HEK293 (cell line): ENCODE data around the gene RNF39.
A peak's percentile ranks its signal among the peaks of the same experiment; 100 is the strongest.

Experiments used
- PRDM6 ChIP-seq: fragments of 450-650 bp; formaldehyde crosslinking; IDR thresholded peaks from 2 replicates; pipeline ENCODE4 v1.5.1; 2017; ENCODE audit warnings: missing biosample characterization, missing genetic modification characterization
- TSHZ1 ChIP-seq: fragments of 450-650 bp; formaldehyde crosslinking; IDR thresholded peaks from 2 replicates; pipeline ENCODE4 v1.5.1; 2016; ENCODE audit warnings: missing biosample characterization, missing genetic modification characterization, borderline replicate concordance
- WT1 ChIP-seq: fragments of 450-650 bp; formaldehyde crosslinking; IDR thresholded peaks from 2 replicates; pipeline ENCODE4 v1.5.1; 2016; ENCODE audit warnings: missing biosample characterization, missing genetic modification characterization
- YY1 ChIP-seq: fragments of 450-650 bp; formaldehyde crosslinking; IDR thresholded peaks from 2 replicates; pipeline ENCODE4 v1.5.1; 2018; ENCODE audit warnings: missing biosample characterization, missing genetic modification characterization
- YY2 ChIP-seq: fragments of 450-650 bp; formaldehyde crosslinking; IDR thresholded peaks from 2 replicates; pipeline ENCODE4 v1.5.1; 2016; ENCODE audit warnings: missing biosample characterization, missing genetic modification characterization
- ZBTB7A ChIP-seq: fragments of 450-650 bp; formaldehyde crosslinking; IDR thresholded peaks from 2 replicates; pipeline ENCODE4 v1.5.1; 2016; ENCODE audit warnings: low read depth, missing biosample characterization, missing genetic modification characterization
- ZFP41 ChIP-seq: fragments of 450-650 bp; formaldehyde crosslinking; IDR thresholded peaks from 2 replicates; pipeline ENCODE4 v1.5.1; 2016; ENCODE audit warnings: missing biosample characterization, missing genetic modification characterization, borderline replicate concordance
- ZIC2 ChIP-seq: fragments of 450-650 bp; formaldehyde crosslinking; IDR thresholded peaks from 2 replicates; pipeline ENCODE4 v1.5.1; 2016; ENCODE audit warnings: missing biosample characterization, missing genetic modification characterization
- ZNF19 ChIP-seq: fragments of 450-650 bp; formaldehyde crosslinking; IDR thresholded peaks from 2 replicates; pipeline ENCODE4; 2016; ENCODE audit warnings: missing biosample characterization, missing genetic modification characterization, low read depth
- ZNF426 ChIP-seq: fragments of 450-650 bp; formaldehyde crosslinking; IDR thresholded peaks from 2 replicates; pipeline ENCODE4 v1.5.1; 2017; ENCODE audit warnings: missing biosample characterization, missing genetic modification characterization, mild to moderate bottlenecking, inconsistent platforms, moderate library complexity
- ZNF48 ChIP-seq: fragments of 450-650 bp; formaldehyde crosslinking; IDR thresholded peaks from 2 replicates; pipeline ENCODE4 v1.5.1; 2016; ENCODE audit warnings: missing biosample characterization, missing genetic modification characterization
- ZNF530 ChIP-seq: fragments of 450-650 bp; formaldehyde crosslinking; IDR thresholded peaks from 2 replicates; pipeline ENCODE4 v1.5.1; 2016; ENCODE audit warnings: low read depth, missing biosample characterization, missing genetic modification characterization
- ZNF558 ChIP-seq: fragments of 450-650 bp; formaldehyde crosslinking; IDR thresholded peaks from 2 replicates; pipeline ENCODE4 v1.5.1; 2016; ENCODE audit warnings: missing biosample characterization, missing genetic modification characterization
- ZNF571 ChIP-seq: fragments of 450-650 bp; formaldehyde crosslinking; IDR thresholded peaks from 2 replicates; pipeline ENCODE4 v1.5.0; 2017; ENCODE audit warnings: missing biosample characterization, missing genetic modification characterization
- ZNF629 ChIP-seq: fragments of 450-650 bp; formaldehyde crosslinking; IDR thresholded peaks from 2 replicates; pipeline ENCODE4 v1.5.1; 2017; ENCODE audit warnings: missing biosample characterization, missing genetic modification characterization
- ZNF639 ChIP-seq: fragments of 450-650 bp; formaldehyde crosslinking; IDR thresholded peaks from 2 replicates; pipeline ENCODE4 v1.5.1; 2016; ENCODE audit warnings: missing biosample characterization, missing genetic modification characterization
- ZNF776 ChIP-seq: fragments of 450-650 bp; formaldehyde crosslinking; IDR thresholded peaks from 2 replicates; pipeline ENCODE4 v1.5.0; 2017; ENCODE audit warnings: missing biosample characterization, missing genetic modification characterization, borderline replicate concordance
- TF ChIP-seq, protein P1 (sequence below): fragments of 450-650 bp; formaldehyde crosslinking; IDR thresholded peaks from 2 replicates; pipeline ENCODE4 v1.5.1; 2016; ENCODE audit warnings: missing biosample characterization, missing genetic modification characterization, borderline replicate concordance
- TF ChIP-seq, protein P2 (sequence below): fragments of 450-650 bp; formaldehyde crosslinking; IDR thresholded peaks from 2 replicates; pipeline ENCODE4 v1.5.1; 2016; ENCODE audit warnings: missing biosample characterization, missing genetic modification characterization
- TF ChIP-seq, protein P3 (sequence below): fragments of 450-650 bp; formaldehyde crosslinking; IDR thresholded peaks from 2 replicates; pipeline ENCODE4 v1.5.1; 2016; ENCODE audit warnings: missing biosample characterization, missing genetic modification characterization
- TF ChIP-seq, protein P4 (sequence below): fragments of 450-650 bp; formaldehyde crosslinking; IDR thresholded peaks from 2 replicates; pipeline ENCODE4 v1.5.1; 2016; ENCODE audit warnings: missing biosample characterization, missing genetic modification characterization

Gene RNF39

DNA sequence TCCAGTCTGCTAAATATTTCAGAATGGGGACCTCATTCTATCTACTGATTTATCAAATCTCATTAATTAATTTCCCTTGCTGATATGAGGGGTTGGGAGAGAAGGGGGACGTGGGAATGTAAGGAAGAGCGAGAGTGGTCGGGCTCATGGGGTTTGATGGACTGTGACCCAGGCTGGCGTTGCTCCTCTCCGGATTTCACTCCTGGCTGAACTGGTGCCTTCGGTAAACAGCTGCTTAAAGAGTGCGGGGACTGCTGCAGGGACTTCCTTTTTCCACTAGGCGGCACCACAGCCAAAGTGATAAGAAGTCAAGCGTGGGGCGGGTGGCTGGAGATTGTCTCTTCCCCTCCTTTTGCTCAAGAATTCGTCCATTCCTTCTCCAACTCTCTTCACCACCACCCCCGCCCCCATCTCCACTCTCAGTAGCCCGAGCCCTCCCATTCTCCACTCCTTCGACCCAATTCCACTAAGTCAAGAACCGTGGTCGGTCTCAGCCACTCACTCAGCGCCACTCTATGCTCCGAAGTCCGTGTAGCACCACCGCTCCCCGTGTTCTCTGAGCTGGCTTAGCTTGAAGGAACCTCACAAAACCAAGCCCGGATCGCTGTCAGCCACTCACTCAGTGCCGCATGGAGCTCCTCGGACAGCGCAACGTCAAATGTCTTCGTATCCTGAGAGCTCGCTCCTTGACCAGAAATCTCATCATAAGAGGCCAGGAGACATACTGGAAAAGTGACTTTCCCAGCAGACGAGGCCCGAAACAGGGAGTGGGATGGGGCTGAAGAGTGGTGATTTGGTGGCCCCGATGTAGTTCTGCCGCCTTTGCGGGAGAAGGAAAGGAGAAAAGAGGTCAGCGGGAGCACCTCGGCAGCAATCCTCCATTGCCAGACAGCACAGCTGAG, 27.7 kb upstream of the RNF39 start (continued):
- no peak for TF ChIP-seq TSHZ1 (tag by site-specific recombination)
- no peak for TF ChIP-seq ZNF571
- no peak; the same call in 1 of the 2 replicates for TF ChIP-seq ZBTB7A (tag by site-specific recombination)
- TF ChIP-seq ZNF629 (tag by site-specific recombination) = peak; percentile 35
- TF ChIP-seq, protein P1, sequence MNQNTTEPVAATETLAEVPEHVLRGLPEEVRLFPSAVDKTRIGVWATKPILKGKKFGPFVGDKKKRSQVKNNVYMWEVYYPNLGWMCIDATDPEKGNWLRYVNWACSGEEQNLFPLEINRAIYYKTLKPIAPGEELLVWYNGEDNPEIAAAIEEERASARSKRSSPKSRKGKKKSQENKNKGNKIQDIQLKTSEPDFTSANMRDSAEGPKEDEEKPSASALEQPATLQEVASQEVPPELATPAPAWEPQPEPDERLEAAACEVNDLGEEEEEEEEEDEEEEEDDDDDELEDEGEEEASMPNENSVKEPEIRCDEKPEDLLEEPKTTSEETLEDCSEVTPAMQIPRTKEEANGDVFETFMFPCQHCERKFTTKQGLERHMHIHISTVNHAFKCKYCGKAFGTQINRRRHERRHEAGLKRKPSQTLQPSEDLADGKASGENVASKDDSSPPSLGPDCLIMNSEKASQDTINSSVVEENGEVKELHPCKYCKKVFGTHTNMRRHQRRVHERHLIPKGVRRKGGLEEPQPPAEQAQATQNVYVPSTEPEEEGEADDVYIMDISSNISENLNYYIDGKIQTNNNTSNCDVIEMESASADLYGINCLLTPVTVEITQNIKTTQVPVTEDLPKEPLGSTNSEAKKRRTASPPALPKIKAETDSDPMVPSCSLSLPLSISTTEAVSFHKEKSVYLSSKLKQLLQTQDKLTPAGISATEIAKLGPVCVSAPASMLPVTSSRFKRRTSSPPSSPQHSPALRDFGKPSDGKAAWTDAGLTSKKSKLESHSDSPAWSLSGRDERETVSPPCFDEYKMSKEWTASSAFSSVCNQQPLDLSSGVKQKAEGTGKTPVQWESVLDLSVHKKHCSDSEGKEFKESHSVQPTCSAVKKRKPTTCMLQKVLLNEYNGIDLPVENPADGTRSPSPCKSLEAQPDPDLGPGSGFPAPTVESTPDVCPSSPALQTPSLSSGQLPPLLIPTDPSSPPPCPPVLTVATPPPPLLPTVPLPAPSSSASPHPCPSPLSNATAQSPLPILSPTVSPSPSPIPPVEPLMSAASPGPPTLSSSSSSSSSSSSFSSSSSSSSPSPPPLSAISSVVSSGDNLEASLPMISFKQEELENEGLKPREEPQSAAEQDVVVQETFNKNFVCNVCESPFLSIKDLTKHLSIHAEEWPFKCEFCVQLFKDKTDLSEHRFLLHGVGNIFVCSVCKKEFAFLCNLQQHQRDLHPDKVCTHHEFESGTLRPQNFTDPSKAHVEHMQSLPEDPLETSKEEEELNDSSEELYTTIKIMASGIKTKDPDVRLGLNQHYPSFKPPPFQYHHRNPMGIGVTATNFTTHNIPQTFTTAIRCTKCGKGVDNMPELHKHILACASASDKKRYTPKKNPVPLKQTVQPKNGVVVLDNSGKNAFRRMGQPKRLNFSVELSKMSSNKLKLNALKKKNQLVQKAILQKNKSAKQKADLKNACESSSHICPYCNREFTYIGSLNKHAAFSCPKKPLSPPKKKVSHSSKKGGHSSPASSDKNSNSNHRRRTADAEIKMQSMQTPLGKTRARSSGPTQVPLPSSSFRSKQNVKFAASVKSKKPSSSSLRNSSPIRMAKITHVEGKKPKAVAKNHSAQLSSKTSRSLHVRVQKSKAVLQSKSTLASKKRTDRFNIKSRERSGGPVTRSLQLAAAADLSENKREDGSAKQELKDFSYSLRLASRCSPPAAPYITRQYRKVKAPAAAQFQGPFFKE (tag by site-specific recombination) = no peak
- no peak for TF ChIP-seq ZNF558
- no peak for TF ChIP-seq ZNF426 (tag by site-specific recombination)
- TF ChIP-seq ZNF530 (tag by site-specific recombination) = no peak
- no peak for TF ChIP-seq ZNF19 (tag by site-specific recombination)
- TF ChIP-seq ZNF48 (tag by site-specific recombination) = no peak
- no peak for TF ChIP-seq ZNF776 (tag by site-specific recombination)
- peak; percentile 52; the same call in 1 of the 2 replicates for TF ChIP-seq ZNF639 (tag by site-specific recombination)
- TF ChIP-seq ZFP41 (tag by site-specific recombination) = no peak
- no peak for TF ChIP-seq PRDM6 (tag by site-specific recombination)
- TF ChIP-seq, protein P2, sequence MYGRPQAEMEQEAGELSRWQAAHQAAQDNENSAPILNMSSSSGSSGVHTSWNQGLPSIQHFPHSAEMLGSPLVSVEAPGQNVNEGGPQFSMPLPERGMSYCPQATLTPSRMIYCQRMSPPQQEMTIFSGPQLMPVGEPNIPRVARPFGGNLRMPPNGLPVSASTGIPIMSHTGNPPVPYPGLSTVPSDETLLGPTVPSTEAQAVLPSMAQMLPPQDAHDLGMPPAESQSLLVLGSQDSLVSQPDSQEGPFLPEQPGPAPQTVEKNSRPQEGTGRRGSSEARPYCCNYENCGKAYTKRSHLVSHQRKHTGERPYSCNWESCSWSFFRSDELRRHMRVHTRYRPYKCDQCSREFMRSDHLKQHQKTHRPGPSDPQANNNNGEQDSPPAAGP (tag by site-specific recombination) = no peak
- TF ChIP-seq, protein P3, sequence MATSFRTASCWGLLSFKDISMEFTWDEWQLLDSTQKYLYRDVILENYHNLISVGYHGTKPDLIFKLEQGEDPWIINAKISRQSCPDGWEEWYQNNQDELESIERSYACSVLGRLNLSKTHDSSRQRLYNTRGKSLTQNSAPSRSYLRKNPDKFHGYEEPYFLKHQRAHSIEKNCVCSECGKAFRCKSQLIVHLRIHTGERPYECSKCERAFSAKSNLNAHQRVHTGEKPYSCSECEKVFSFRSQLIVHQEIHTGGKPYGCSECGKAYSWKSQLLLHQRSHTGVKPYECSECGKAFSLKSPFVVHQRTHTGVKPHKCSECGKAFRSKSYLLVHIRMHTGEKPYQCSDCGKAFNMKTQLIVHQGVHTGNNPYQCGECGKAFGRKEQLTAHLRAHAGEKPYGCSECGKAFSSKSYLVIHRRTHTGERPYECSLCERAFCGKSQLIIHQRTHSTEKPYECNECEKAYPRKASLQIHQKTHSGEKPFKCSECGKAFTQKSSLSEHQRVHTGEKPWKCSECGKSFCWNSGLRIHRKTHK (tag by site-specific recombination) = no peak
- TF ChIP-seq YY2 = 0 out of 2 replicates have a peak, but pooled peaks have one; percentile 16
- TF ChIP-seq, protein P4, sequence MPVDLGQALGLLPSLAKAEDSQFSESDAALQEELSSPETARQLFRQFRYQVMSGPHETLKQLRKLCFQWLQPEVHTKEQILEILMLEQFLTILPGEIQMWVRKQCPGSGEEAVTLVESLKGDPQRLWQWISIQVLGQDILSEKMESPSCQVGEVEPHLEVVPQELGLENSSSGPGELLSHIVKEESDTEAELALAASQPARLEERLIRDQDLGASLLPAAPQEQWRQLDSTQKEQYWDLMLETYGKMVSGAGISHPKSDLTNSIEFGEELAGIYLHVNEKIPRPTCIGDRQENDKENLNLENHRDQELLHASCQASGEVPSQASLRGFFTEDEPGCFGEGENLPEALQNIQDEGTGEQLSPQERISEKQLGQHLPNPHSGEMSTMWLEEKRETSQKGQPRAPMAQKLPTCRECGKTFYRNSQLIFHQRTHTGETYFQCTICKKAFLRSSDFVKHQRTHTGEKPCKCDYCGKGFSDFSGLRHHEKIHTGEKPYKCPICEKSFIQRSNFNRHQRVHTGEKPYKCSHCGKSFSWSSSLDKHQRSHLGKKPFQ = no peak
- peak; percentile 18; the same call in 1 of the 2 replicates for TF ChIP-seq WT1 (tag by site-specific recombination)
- no peak for TF ChIP-seq YY1 (tag by site-specific recombination)
- TF ChIP-seq ZIC2 (tag by site-specific recombination) = no peak
